GM19328 (cell line): ENCODE results near the gene RPS25.
"Not testable (repeated sequence)": the region's sequence is repeated elsewhere in the genome, so short reads cannot be mapped to it uniquely, and the experiment has no call there.

ENCODE experiments used
- ATAC-seq: cut with Tn5 transposase; IDR thresholded peaks from one replicate; pipeline ENCODE4 v1.9.1; 2021; ENCODE audit warnings: mild to moderate bottlenecking, moderate library complexity; ENCODE audit not compliant: unreplicated experiment

The RPS25 gene

GRCh38 chr11:119017377-119017776 lies 766 bp downstream of the RPS25 start:
- ATAC-seq: not testable (repeated sequence)

- ATAC-seq: no peak
Observed at GRCh38 chr11:119016216-119017009, 1.7 kb downstream of the RPS25 start.

- ATAC-seq: no peak
Observed at GRCh38 chr11:119015054-119015611, 3.0 kb downstream of the RPS25 start.

- no peak for ATAC-seq
Observed at GRCh38 chr11:119014209-119014924, 3.8 kb downstream of the RPS25 start.

- ATAC-seq: no peak
Observed at GRCh38 chr11:119012629-119013170, 5.4 kb downstream of the RPS25 start.

GRCh38 chr11:119011476-119012053 lies 6.6 kb downstream of the RPS25 start:
- no peak for ATAC-seq

- ATAC-seq: no peak
Observed at GRCh38 chr11:119006656-119007055, 11.5 kb downstream of the RPS25 start.

- ATAC-seq: no peak
Observed at GRCh38 chr11:119000906-119001305, 17.2 kb downstream of the RPS25 start.

GRCh38 chr11:118998822-118999221 lies 19.3 kb downstream of the RPS25 start:
- ATAC-seq: no peak

- ATAC-seq: peak; percentile 8
Observed at GRCh38 chr11:118998388-118998717, 19.8 kb downstream of the RPS25 start.

- ATAC-seq: peak; percentile 92
Observed at GRCh38 chr11:118997627-118998387, 20.3 kb downstream of the RPS25 start, which contains the start of gene CENATAC. CENATAC (plus strand) TSS chr11:118998138; CDS start chr11:118998198, 60 bp downstream.

GRCh38 chr11:118996926-118997626 lies 21.1 kb downstream of the RPS25 start:
- ATAC-seq: no peak

- not testable (repeated sequence) for ATAC-seq
Observed at GRCh38 chr11:118991486-118992038, 26.6 kb downstream of the RPS25 start.

- no peak for ATAC-seq
Observed at GRCh38 chr11:118988280-118988679, 29.9 kb downstream of the RPS25 start.

GRCh38 chr11:118984825-118985224 lies 33.3 kb downstream of the RPS25 start:
- no peak for ATAC-seq

- ATAC-seq: not testable (repeated sequence)
Observed at GRCh38 chr11:118984337-118984736, 33.8 kb downstream of the RPS25 start.

GRCh38 chr11:118980191-118980881 lies 37.8 kb downstream of the RPS25 start:
- ATAC-seq: no peak

- ATAC-seq: no peak
Observed at GRCh38 chr11:118979434-118979833, 38.7 kb downstream of the RPS25 start.
